Duodenal mucosa (tissue), 2 donors: Measurements from ENCODE around the gene PDSS1.

ENCODE experiments used
- H3K27ac ChIP-seq: one replicate; pipeline ENCODE4 v1.7.0; 2013; ENCODE audit warnings: low read depth, low read length
- H3K27me3 ChIP-seq, 2 donors: one replicate each; pipeline ENCODE4 v1.7.0; 2013; ENCODE audit warnings: low read length in 2 of 2, control low read depth in 1 of 2; ENCODE audit not compliant: insufficient read depth in 2 of 2, control insufficient read depth in 1 of 2
- H3K36me3 ChIP-seq, 2 donors: one replicate each; pipeline ENCODE4 v1.7.0; 2013; ENCODE audit warnings: low read length in 2 of 2, control low read depth in 1 of 2; ENCODE audit not compliant: insufficient read depth in 2 of 2, control insufficient read depth in 1 of 2
- H3K4me1 ChIP-seq, 2 donors: one replicate each; pipeline ENCODE4 v1.7.0; 2013; ENCODE audit warnings: low read length in 2 of 2, control low read depth in 1 of 2; ENCODE audit not compliant: insufficient read depth in 2 of 2, control insufficient read depth in 1 of 2
- H3K4me3 ChIP-seq, 2 donors: one replicate each; pipeline ENCODE4 v1.7.0; 2013; ENCODE audit warnings: low read length in 2 of 2, low read depth in 1 of 2
- H3K9ac ChIP-seq, 2 donors: one replicate each; pipeline ENCODE4 v1.7.0; 2013; ENCODE audit warnings: low read length in 2 of 2, low read depth in 1 of 2
- H3K9me3 ChIP-seq, 2 donors: one replicate each; pipeline ENCODE4 v1.7.0; 2013; ENCODE audit warnings: low read length in 2 of 2, control low read depth in 1 of 2; ENCODE audit not compliant: control insufficient read depth in 1 of 2

The PDSS1 gene

DNA sequence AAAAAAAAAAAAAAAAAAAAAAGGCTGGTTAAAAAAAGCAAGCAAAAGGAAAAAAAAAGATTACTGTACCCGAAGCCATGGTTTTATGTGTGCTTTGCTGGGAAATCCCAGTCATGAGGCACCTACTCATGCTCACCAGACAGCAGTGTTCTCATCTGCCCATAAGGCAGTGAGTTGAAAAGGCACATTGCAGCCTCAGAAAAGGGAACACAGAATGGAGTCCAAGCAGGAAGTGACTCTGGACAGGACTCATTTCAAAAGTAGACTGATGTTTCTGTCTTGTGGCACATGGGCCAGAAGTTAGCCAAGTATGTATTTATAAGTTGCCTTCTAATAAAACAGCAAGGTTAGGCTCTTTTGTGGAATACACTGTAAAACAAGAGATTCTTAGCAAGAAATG is 40.2 kb downstream of the PDSS1 start:
- Histone ChIP-seq H3K27me3 (no peaks in the 10 kb centered on the region), H3K27ac (no peak overlapping the region), H3K4me1 (peaks cover 16 to 21% of the 10 kb centered on the region in 2 donors), H3K9me3 (no peaks in the 10 kb centered on the region), H3K9ac (no peak overlapping the region), H3K4me3 (no peak overlapping the region), H3K36me3 (peaks cover 24 to 63% of the 10 kb centered on the region in 2 donors)

DNA sequence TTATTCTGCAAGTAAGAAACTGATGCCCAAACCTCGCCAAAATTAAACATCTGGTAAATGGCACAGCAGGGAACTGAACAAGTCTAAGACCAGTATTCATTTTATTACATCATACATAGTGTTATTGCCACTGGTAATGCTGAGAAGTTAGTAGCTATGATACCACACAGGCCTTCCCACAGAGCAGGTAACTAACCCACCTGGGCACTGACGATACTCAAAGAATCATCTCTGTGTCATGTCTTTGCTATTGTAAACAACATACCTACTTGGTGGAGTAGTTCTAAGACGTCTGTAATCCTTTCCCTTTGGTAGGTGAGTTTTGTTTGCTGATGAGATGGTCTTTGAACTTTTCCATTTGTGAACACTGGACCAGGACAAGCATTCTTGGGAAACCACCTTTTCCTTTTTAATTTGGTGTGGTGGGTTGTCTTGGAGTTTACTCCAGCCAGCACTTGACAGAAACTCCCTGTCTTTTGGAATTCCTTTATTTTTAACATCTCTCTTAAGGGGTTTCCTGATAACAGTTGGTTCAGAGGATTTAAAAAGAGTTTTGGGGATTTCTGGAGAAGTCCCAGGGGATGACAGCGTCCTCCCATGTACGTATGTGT is 40.9 kb downstream of the PDSS1 start:
- no peak overlapping the region for H3K9ac ChIP-seq
- H3K27ac ChIP-seq, result no peak overlapping the region
- no peak overlapping the region for H3K4me3 ChIP-seq
- H3K4me1 ChIP-seq, result peaks cover 13 to 17% of the 10 kb centered on the region in 2 donors
- peaks cover 30 to 70% of the 10 kb centered on the region in 2 donors for H3K36me3 ChIP-seq
- no peaks in the 10 kb centered on the region for H3K27me3 ChIP-seq
- H3K9me3 ChIP-seq, result no peaks in the 10 kb centered on the region

DNA sequence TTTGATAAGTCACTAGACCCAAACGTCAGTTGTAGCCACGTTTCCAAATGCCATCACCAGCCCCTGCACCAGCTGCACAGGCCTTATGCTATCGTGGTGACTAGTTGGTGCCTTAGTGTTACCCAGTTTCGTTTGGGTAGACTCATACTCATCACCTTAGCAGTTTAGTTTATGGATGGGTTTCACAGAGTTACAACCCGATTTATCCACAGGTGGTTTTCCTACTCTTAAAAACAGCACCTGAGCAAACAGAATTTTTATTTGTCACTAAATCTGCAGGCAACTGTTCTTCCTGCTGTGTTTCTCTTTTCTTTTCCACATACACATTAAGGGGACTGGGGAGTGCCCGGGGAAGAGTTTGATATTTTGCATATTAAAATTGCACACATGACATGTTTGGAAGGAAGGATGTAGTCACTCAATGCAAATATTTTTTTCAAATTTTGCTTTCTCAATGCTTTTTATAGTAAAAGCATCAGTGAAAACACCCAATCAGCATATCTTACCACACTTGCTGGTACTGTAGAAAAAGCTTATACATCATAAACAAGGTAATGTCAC is 41.6 kb downstream of the PDSS1 start:
- no peak overlapping the region for H3K27ac ChIP-seq
- H3K4me3 ChIP-seq, result no peak overlapping the region
- peaks cover 32 to 77% of the 10 kb centered on the region in 2 donors for H3K36me3 ChIP-seq
- no peaks in the 10 kb centered on the region for H3K9me3 ChIP-seq
- H3K4me1 ChIP-seq, result peaks cover 6 to 11% of the 10 kb centered on the region in 2 donors
- H3K27me3 ChIP-seq, result no peaks in the 10 kb centered on the region
- no peak overlapping the region for H3K9ac ChIP-seq

DNA sequence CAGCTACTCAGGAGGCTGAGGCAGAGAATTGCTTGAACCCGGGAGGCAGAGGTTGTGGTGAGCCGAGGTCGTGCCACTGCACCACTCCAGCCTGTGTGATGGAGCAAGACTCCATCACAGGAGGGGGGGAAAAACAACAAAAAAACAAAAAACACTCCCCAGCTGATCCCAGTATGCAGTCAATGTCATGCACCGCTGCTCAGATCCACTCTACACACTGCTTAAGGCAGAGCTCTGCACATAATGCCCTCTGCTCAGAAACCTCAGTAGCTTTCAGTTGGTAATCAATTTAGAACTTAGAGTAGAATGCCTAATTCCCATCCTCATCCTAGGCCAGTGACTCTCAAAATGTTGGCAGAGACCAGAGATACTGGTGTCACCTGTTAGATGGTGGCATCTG is 43.9 kb downstream of the PDSS1 start:
- Histone ChIP-seq H3K9me3 (no peaks in the 10 kb centered on the region), H3K4me1 (peaks cover 0 to 4% of the 10 kb centered on the region in 2 donors), H3K27me3 (no peaks in the 10 kb centered on the region), H3K4me3 (no peak overlapping the region), H3K27ac (no peak overlapping the region), H3K36me3 (peaks cover 29 to 79% of the 10 kb centered on the region in 2 donors), H3K9ac (no peak overlapping the region)

DNA sequence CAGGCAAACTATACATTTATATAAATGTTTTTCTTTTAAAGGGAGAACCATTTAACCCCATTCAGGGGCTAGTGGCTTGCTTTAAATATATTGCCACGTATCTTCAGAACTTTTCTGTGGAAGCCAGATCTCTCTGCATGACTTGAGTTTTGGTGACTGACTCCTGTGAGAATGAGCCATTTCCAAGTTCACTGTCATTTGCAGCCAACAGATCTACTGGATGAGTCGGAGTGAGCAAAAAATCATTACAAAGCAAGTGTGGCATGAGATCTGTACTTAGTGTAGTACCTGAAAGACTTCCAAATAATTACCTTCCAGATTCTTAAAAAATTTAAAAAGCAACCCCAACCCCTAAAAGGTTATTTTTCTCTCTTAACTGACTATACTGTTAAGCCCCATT is 45.6 kb downstream of the PDSS1 start:
- Histone ChIP-seq H3K9ac (no peak overlapping the region), H3K4me1 (peaks cover 0 to 3% of the 10 kb centered on the region in 2 donors), H3K9me3 (no peaks in the 10 kb centered on the region), H3K4me3 (no peak overlapping the region), H3K27me3 (no peaks in the 10 kb centered on the region), H3K27ac (no peak overlapping the region), H3K36me3 (peaks cover 25 to 85% of the 10 kb centered on the region in 2 donors)

DNA sequence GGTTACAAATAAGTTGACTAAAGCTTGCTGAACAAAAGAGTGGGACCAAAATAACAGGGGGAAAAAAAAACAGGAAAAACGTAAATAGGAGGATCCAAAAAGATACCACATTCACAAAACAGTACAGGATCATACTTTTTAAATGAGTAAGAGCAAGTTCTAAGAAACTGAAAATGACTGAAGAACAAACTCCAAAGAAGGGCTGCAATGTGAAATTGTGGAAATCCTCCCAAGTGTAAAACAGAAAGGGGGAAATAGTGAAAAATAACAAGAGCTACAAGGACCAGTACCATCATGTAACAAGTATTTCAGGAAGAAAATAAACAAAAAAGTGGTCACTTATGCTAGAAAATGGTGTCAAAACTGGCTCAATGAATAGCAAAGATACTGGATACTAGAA is 46.3 kb downstream of the PDSS1 start:
- Histone ChIP-seq H3K9me3 (no peaks in the 10 kb centered on the region), H3K4me1 (no peaks in the 10 kb centered on the region), H3K36me3 (peaks cover 20 to 83% of the 10 kb centered on the region in 2 donors), H3K27me3 (no peaks in the 10 kb centered on the region), H3K4me3 (no peak overlapping the region), H3K27ac (no peak overlapping the region), H3K9ac (no peak overlapping the region)

DNA sequence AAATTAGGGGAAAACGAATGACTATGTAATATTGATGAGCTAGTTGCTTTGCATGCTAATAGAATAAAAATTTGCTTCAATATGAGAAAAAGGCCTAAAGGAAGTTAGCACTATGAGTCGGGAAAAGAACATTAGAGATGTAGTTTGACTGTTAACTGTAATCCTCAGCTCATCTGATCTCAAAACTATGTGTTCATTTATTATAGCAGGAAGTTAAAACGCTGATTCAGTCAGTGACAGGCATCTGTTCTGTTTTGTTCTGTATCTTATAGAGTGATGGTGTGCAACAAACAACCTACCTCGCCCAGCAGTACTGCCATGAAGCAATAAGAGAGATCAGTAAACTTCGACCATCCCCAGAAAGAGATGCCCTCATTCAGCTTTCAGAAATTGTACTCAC is 48.6 kb downstream of the PDSS1 start:
- Histone ChIP-seq H3K9ac (no peak overlapping the region), H3K4me3 (no peak overlapping the region), H3K27ac (no peak overlapping the region), H3K27me3 (no peaks in the 10 kb centered on the region), H3K36me3 (peaks cover 29 to 73% of the 10 kb centered on the region in 2 donors), H3K4me1 (no peaks in the 10 kb centered on the region), H3K9me3 (no peaks in the 10 kb centered on the region)

DNA sequence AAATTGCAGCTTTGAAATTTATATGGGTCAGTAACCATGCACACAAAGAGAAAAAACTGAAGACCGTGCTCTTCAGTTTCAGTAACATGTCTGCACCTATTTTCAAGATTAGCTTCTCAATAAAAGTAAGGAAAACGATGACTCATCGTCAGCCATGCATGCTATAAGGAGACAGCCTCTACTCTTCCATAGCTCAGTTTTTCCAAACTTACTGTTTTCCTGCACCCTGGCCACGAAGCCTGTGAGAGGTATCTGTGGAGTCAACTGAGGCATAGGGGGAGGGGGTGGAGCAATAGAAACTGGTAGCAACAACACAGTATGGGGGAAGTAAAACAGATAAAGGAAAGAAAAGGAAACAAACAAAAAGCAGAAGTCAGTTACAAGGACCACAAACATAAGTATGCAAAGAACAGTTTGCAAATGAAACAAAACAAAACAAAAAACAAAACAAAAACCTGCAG is 58.0 kb downstream of the PDSS1 start:
- Histone ChIP-seq H3K27me3 (no peaks in the 10 kb centered on the region), H3K27ac (no peak overlapping the region), H3K36me3 (peaks cover 9 to 19% of the 10 kb centered on the region in 2 donors), H3K9ac (no peak overlapping the region), H3K9me3 (no peaks in the 10 kb centered on the region), H3K4me3 (no peak overlapping the region), H3K4me1 (no peaks in the 10 kb centered on the region)

DNA sequence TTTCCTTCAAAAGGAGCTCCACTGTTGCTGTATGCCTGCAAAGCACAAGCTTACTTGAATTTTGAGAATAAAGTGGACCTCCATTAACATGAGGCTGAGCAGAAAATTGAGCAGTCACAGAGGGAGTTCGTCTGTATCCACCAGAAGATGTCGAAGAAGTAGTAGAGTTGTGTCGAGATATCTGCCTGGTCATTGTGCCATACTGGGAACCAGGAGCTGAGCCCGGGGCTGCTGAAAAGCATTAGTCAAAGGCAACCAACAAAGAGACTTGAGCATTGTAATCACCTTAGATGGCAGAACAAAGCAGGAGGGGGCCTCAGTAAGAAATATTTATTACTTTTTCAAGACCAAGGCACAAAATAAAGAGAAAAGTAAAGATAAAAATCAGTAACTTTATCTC is 61.5 kb downstream of the PDSS1 start:
- Histone ChIP-seq H3K27me3 (no peaks in the 10 kb centered on the region), H3K36me3 (peaks cover 6 to 8% of the 10 kb centered on the region in 2 donors), H3K4me3 (no peak overlapping the region), H3K4me1 (no peaks in the 10 kb centered on the region), H3K9me3 (no peaks in the 10 kb centered on the region), H3K9ac (no peak overlapping the region), H3K27ac (no peak overlapping the region)

DNA sequence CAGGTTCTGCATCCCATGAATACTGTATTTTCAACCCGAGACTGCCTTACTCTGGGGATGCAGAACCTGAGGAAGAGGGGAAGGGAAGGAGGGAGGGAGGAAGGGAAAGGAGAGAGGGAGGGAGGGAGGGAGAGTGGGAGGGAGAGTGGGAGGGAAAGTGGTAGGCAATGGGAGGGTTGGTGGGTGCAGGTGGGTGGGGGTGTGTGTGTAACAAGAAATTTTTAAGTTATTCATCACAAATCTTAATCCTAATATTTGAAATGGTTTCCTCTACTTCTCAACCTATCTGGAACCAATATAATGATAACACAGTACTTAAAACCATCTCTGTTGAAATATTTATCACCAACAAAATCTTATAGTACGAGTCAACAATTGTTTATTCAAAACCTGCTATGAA is 68.0 kb downstream of the PDSS1 start:
- Histone ChIP-seq H3K9me3 (no peaks in the 10 kb centered on the region), H3K4me1 (no peaks in the 10 kb centered on the region), H3K27me3 (no peaks in the 10 kb centered on the region), H3K27ac (no peak overlapping the region), H3K4me3 (no peak overlapping the region), H3K9ac (no peak overlapping the region), H3K36me3 (peaks cover 6 to 15% of the 10 kb centered on the region in 2 donors)
